Measurements from ENCODE around the gene FBRSL1.

DNA sequence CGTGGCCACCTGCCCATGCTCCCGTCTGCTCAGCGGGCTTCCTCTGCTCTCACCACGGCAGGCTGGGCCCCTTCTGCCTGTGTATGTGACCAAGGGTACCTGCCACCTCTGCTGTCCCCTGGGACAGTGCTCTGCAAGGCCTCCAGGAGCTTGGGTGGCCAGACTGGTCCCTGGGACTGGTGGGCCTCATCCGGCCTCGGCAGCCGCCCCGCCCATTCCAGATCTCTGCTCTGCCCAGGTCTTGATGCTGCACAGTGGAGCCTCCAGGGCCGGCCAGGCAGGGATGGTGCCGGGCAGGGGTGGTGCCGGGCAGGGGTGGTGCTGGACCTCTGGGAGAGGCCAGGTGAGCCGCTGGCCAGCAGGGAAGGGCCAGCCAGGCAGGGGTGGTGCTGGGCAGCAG is 9.0 kb downstream of the FBRSL1 start:
- TF ChIP-seq POLR2A (IDR thresholded peaks at IDR 0.05) = no peak
- TF ChIP-seq, protein P1, sequence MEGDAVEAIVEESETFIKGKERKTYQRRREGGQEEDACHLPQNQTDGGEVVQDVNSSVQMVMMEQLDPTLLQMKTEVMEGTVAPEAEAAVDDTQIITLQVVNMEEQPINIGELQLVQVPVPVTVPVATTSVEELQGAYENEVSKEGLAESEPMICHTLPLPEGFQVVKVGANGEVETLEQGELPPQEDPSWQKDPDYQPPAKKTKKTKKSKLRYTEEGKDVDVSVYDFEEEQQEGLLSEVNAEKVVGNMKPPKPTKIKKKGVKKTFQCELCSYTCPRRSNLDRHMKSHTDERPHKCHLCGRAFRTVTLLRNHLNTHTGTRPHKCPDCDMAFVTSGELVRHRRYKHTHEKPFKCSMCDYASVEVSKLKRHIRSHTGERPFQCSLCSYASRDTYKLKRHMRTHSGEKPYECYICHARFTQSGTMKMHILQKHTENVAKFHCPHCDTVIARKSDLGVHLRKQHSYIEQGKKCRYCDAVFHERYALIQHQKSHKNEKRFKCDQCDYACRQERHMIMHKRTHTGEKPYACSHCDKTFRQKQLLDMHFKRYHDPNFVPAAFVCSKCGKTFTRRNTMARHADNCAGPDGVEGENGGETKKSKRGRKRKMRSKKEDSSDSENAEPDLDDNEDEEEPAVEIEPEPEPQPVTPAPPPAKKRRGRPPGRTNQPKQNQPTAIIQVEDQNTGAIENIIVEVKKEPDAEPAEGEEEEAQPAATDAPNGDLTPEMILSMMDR (IDR thresholded peaks at IDR 0.05 in 8 of 11, conservative IDR thresholded peaks at IDR 0.05 in 3 of 11) = no peak
- no peak for TF ChIP-seq POLR2AphosphoS5 (IDR thresholded peaks at IDR 0.05)
